HG03108 (cell line): ENCODE measurements around the gene KCNJ15.

Experiments used
- ATAC-seq: cut with Tn5 transposase; IDR thresholded peaks from one replicate; pipeline ENCODE4 v1.9.1; 2021; ENCODE audit warnings: moderate library complexity; ENCODE audit not compliant: unreplicated experiment

KCNJ15 gene

GRCh38 chr21:38267991-38268863 is 11.4 kb downstream of the KCNJ15 start:
- no peak for ATAC-seq

- ATAC-seq, result peak; percentile 13
Observed at GRCh38 chr21:38268864-38269575, 12.2 kb downstream of the KCNJ15 start.

- peak; percentile 62 for ATAC-seq
Observed at GRCh38 chr21:38269576-38269936, 12.8 kb downstream of the KCNJ15 start.

- ATAC-seq, result no peak
Observed at GRCh38 chr21:38272215-38272614, 15.4 kb downstream of the KCNJ15 start.

GRCh38 chr21:38273745-38274542 is 17.2 kb downstream of the KCNJ15 start:
- ATAC-seq, result no peak

GRCh38 chr21:38277501-38278131 is 20.8 kb downstream of the KCNJ15 start:
- ATAC-seq, result no peak

- no peak for ATAC-seq
Observed at GRCh38 chr21:38280454-38280853, 23.7 kb downstream of the KCNJ15 start.

- ATAC-seq, result no peak
Observed at GRCh38 chr21:38280867-38281266, 24.1 kb downstream of the KCNJ15 start.

- ATAC-seq, result no peak
Observed at GRCh38 chr21:38282921-38283320, 26.1 kb downstream of the KCNJ15 start.

GRCh38 chr21:38284216-38284615 is 27.4 kb downstream of the KCNJ15 start:
- ATAC-seq, result no peak

- ATAC-seq, result no peak
Observed at GRCh38 chr21:38286739-38287471, 30.1 kb downstream of the KCNJ15 start.

- no peak for ATAC-seq
Observed at GRCh38 chr21:38287476-38287875, 30.7 kb downstream of the KCNJ15 start.

- no peak for ATAC-seq
Observed at GRCh38 chr21:38289705-38290485, 33.1 kb downstream of the KCNJ15 start.

GRCh38 chr21:38290809-38291208 is 34.0 kb downstream of the KCNJ15 start:
- no peak for ATAC-seq

- no peak for ATAC-seq
Observed at GRCh38 chr21:38291874-38292273, 35.1 kb downstream of the KCNJ15 start.

GRCh38 chr21:38293113-38293512 is 36.3 kb downstream of the KCNJ15 start:
- no peak for ATAC-seq

- no peak for ATAC-seq
Observed at GRCh38 chr21:38293765-38294164, 37.0 kb downstream of the KCNJ15 start.

- no peak for ATAC-seq
Observed at GRCh38 chr21:38294609-38295008, 37.8 kb downstream of the KCNJ15 start.

- no peak for ATAC-seq
Observed at GRCh38 chr21:38295997-38296764, 39.4 kb downstream of the KCNJ15 start.
